K562 (cell line): ENCODE results near the gene EZH2. TPM values are rescaled to one million over a fixed set of nuclear protein-coding genes. Genes with fewer than 3 reads are reported as not detected.

Experiments used
- ARID1B ChIP-seq: fragments of 450-650 bp; IDR thresholded peaks from 2 replicates; pipeline ENCODE4 v1.6.1; 2016; ENCODE audit warnings: antibody characterized with exemption, mild to moderate bottlenecking, inconsistent platforms
- ASH1L ChIP-seq: fragments of 450-650 bp; IDR thresholded peaks from 2 replicates; pipeline ENCODE4 v1.6.1; 2018; ENCODE audit warnings: borderline replicate concordance, mild to moderate bottlenecking, low read depth; ENCODE audit not compliant: partially characterized antibody
- ATF6 ChIP-seq: sonication (generic); formaldehyde crosslinking; IDR thresholded peaks from 2 replicates; pipeline ENCODE4 v1.4.0; 2020; ENCODE audit warnings: mild to moderate bottlenecking, missing genetic modification reagents
- BACH1 ChIP-seq: fragments of 200-800 bp; sonication (Bioruptor generic); IDR thresholded peaks from 2 replicates; pipeline ENCODE4 v1.6.1; 2016; ENCODE audit warnings: missing genetic modification characterization, missing compliant biosample characterization
- E2F1 ChIP-seq: sonication (generic); formaldehyde crosslinking; IDR thresholded peaks from 2 replicates; pipeline ENCODE4 v1.8.1; 2023; ENCODE audit warnings: mild to moderate bottlenecking, missing genetic modification reagents, moderate library complexity
- NCOA2 ChIP-seq, 2 experiments: fragments of 450-650 bp; IDR thresholded peaks; 2 replicates each; pipeline ENCODE4 v1.6.1; 2018; ENCODE audit warnings: mild to moderate bottlenecking in 2 of 2, moderate library complexity in 1 of 2; ENCODE audit not compliant: partially characterized antibody in 2 of 2
- NR1H2 ChIP-seq: sonication (generic); formaldehyde crosslinking; IDR thresholded peaks from 2 replicates; pipeline ENCODE4 v1.4.0; 2020; ENCODE audit warnings: mild to moderate bottlenecking, missing genetic modification reagents
- RBM14 ChIP-seq: fragments of 200-400 bp; formaldehyde crosslinking; IDR thresholded peaks from 2 replicates; pipeline ENCODE4 v1.6.1; 2018; ENCODE audit warnings: low read depth, mild to moderate bottlenecking, low read length, moderate library complexity, borderline replicate concordance; ENCODE audit not compliant: insufficient read depth
- RCOR1 ChIP-seq, 2 experiments: IDR thresholded peaks; 2 replicates each; pipeline ENCODE4 v1.6.1; 2012; ENCODE audit warnings: low read depth in 2 of 2, low read length in 2 of 2, borderline replicate concordance in 1 of 2, improper control_type of control experiment in 1 of 2
- SETDB1 ChIP-seq: IDR thresholded peaks from one replicate; pipeline ENCODE4 v1.6.1; 2012; ENCODE audit warnings: low read length, control low read depth, inconsistent platforms
- SMAD3 ChIP-seq: fragments of 450-650 bp; formaldehyde crosslinking; conservative IDR thresholded peaks from 2 replicates; pipeline ENCODE4 v1.4.0; 2020; ENCODE audit warnings: mild to moderate bottlenecking
- SP2 ChIP-seq: IDR thresholded peaks from 2 replicates; pipeline ENCODE4 v1.6.1; 2011; ENCODE audit warnings: mild to moderate bottlenecking, low read depth, low read length, moderate library complexity; ENCODE audit not compliant: poor library complexity, severe bottlenecking; ENCODE audit errors: extremely low read depth
- THRAP3 ChIP-seq: fragments of 450-650 bp; IDR thresholded peaks from 2 replicates; pipeline ENCODE4 v1.6.1; 2016; ENCODE audit warnings: mild to moderate bottlenecking, inconsistent platforms, borderline replicate concordance
- ZNF175 ChIP-seq: fragments of 200-800 bp; sonication (Bioruptor generic); IDR thresholded peaks from 2 replicates; pipeline ENCODE4 v1.6.1; 2016; ENCODE audit warnings: low read depth, mild to moderate bottlenecking, missing genetic modification characterization, missing compliant biosample characterization
- ZNF766 ChIP-seq: fragments of 200-800 bp; sonication (Bioruptor generic); conservative IDR thresholded peaks from 2 replicates; pipeline ENCODE4 v1.6.1; 2016; ENCODE audit warnings: missing genetic modification characterization, missing compliant biosample characterization
- ZNF780A ChIP-seq: fragments of 250-450 bp; sonication (Bioruptor Pico); IDR thresholded peaks from 2 replicates; pipeline ENCODE4 v1.5.0; 2021; ENCODE audit warnings: mild to moderate bottlenecking
- polyA plus RNA-seq, 8 experiments: library from polyadenylated mRNA; depleted of rRNA in 4 of 8; stranded (reverse) in 5 of 8; unstranded in 3 of 8; fragments of >200 nt; fragmentation: Nextera tagmentation in 2 of 8; fragmentation: Illumina TruSeq in 1 of 8; extraction: Ambion mirVana in 2 of 8; extraction: Trizol in 1 of 8; gene quantifications; 2 replicates each; pipeline versions ENCODE4 v1.2.1 to v1.2.3, GENCODE V29; 2011 to 2014; ENCODE audit warnings: inconsistent platforms in 1 of 8, missing spikeins in 1 of 8
- total RNA-seq, 7 experiments: library from RNA; depleted of rRNA in 6 of 7; stranded (reverse); fragments of >200 nt in 6 of 7; fragmentation: Illumina TruSeq in 2 of 7; extraction: Trizol in 2 of 7; gene quantifications; 2 replicates each; pipeline versions ENCODE4 v1.2.1 to v1.2.3, GENCODE V29; 2011 to 2021; ENCODE audit warnings: low replicate concordance in 1 of 7

The EZH2 gene
- total and polyA plus RNA-seq, 9 of the 15 experiments (the other 6 are each of a cell fraction or from before 2014, with no cell fraction given) = 48.7 to 175 (median 98.6) TPM

- TF ChIP-seq THRAP3 (no peak), SMAD3 (CRISPR knock-in tag) (no peak), ASH1L (no peak), ATF6 (CRISPR knock-in tag) (peak; percentile 17; the same call in 1 of the 2 replicates), RBM14 (no peak), ARID1B (no peak), NCOA2 (IDR thresholded peaks at IDR 0.05; ENCODE audit: partially characterized antibody in 2 of 2) (no peak), E2F1 (CRISPR knock-in tag) (peak; percentile 55; the same call in 1 of the 2 replicates), SP2 (no peak), ZNF766 (CRISPR knock-in tag) (peak; percentile 95), RCOR1 (IDR thresholded peaks at IDR 0.05; ENCODE audit: borderline replicate concordance in 1 of 2, low read depth in 2 of 2, low read length in 2 of 2) (no peak), NR1H2 (CRISPR knock-in tag) (no peak), BACH1 (tag) (no peak), ZNF175 (CRISPR knock-in tag) (no peak), SETDB1 (no peak), ZNF780A (CRISPR knock-in tag) (no peak)
Measured at GRCh38 chr7:148867596-148868377, 16.3 kb downstream of the EZH2 start (continued).
